ENCODE results near the gene SIRPD. TPM values are rescaled to one million over a fixed set of nuclear protein-coding genes. Genes with fewer than 3 reads are reported as not detected.

The SIRPD gene
- total and polyA plus RNA-seq, 2 of the 8 experiments (the other 6 are each of a cell fraction or from before 2014, with no cell fraction given) = not detected

- no peak for TF ChIP-seq CHD7 (IDR thresholded peaks at IDR 0.05; ENCODE audit: insufficient replicate concordance, low read length)
- no peak for TF ChIP-seq ATF3 (IDR thresholded peaks at IDR 0.05; ENCODE audit: insufficient read depth, low read depth, low read length)
- TF ChIP-seq EGR1 (IDR thresholded peaks at IDR 0.05; ENCODE audit: borderline replicate concordance, low read depth, low read length) = no peak
- TF ChIP-seq SP1 (IDR thresholded peaks at IDR 0.05; ENCODE audit: low read depth, low read length) = no peak
- TF ChIP-seq POU5F1 (IDR thresholded peaks at IDR 0.05; ENCODE audit: low read depth, low read length) = no peak
- no peak for TF ChIP-seq NRF1 (IDR thresholded peaks at IDR 0.05; ENCODE audit: low read depth, low read length)
These were observed 66.8 kb downstream of the SIRPD start (continued) for GRCh38 chr20:1490643-1491195.

All from H1 (cell line).